Right forelimb (tissue), 1 donor: Measurements from ENCODE around the gene EPS15.
"Not testable (repeated sequence)": the region's sequence is repeated elsewhere in the genome, so short reads cannot be mapped to it uniquely, and the experiment has no call there.

Experiments used
- DNase-seq: peaks from one replicate; pipeline ENCODE4 v3.0.0-alpha.2; 2018

The EPS15 gene

DNA sequence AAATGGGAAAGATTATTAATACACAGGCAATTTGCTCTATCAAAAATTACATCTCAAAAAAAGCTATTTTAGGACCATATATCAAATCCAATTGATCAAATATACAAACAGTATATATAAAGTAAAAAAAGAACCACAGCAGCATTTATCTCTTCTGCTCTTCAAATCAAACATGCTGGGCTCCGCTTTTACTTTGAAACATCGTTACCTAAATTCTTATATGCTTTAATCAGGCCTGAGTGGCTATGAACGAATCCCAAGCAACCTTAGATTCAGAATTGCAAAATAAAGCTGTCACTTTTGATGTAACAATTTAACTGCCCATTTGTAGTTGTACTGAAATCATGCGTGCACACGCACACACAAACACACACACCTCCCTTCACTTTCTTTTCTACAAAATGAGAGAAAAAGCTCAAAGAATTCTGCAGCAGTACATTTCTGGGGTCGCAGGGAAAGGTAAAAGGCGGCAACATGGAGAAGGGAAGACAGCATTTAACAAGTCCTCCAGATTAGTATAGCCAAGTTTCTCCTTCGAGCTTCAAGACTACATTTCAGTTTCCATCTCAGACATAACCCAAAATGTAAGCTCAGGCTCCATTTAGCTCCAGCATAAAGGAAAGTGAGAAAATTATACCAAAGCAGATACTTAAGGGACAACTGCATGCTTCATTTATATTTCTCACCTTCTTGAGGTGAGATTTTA lies 96.5 kb downstream of the EPS15 start:
- no peak for DNase-seq

DNA sequence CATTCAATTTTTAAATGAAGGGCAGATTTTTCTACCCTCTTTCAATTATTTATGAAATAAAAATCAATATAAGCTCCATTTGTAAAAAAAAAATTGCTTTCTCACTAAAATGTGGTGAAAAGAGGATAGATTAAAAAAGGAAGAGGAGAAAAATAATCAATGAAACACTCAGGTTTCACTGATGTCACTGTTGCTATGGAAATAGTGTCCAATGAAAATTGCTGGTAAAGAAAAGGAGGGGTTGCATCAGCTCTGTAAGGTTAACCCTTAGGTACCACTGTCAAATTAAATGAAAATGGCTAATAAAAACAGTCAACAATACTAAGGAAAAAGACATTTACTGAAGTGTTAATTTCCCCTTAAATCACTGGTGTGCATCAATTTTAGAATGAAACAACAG lies 97.1 kb downstream of the EPS15 start:
- no peak for DNase-seq

DNA sequence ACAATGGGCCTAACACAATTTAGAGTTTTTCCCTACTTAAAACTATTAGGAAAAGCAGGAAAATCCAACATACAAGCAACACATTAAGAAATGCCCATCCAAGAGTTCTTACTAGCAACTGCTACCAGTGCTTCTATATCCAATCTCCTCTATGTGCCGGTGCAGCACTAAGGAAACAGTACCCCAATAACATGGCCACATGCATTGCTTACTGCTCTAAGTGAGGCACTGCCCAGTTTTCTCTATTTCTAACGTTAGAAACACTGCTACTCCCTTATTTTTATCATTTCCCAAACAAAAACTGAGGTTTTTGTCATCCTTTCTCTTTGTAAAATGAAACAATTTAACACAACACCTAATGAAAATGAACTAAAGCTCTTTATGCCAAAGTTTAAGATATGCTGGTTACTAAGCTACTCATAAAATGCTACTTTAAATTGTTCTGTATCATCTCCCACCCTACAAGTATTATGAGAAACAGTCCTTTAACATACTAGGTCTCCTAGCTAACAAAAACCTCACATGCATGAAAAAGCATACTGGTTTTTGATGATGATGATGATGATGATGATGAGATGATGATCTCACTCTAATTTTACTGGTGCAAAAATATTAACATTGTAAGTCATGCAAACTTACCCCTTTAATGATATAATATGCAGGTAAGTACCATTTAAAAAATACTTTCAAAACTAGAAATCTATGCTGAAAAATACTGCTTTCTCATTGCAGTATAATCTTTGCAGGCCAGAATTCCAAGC lies 98.0 kb downstream of the EPS15 start:
- no peak for DNase-seq

DNA sequence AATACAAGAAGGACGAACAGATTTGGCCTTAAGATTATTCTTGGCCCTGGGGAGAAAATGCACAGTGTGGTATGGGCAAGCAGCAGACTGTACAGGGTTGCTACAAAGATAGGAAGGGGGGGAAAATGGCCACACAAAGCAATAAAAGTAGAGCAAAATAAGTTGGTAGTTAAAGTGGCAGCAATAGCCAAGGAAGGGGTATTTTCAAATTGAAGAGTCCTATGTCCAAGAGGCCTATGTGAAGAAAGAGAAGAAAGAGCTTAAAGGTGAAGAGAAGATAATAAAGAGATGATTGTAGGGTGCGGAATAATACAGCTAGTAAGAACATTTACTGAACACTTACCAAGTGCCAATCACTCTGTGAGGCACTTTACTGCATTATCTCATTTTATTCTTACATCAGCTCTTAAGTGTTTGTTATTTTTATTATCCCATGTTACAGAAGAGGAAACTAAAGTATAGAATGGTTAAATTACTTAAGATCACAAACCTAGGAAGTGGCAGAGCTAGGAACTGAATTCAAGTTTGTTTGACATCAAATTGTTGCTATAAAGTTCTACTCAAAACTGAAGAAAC lies 100.6 kb downstream of the EPS15 start:
- no peak for DNase-seq

DNA sequence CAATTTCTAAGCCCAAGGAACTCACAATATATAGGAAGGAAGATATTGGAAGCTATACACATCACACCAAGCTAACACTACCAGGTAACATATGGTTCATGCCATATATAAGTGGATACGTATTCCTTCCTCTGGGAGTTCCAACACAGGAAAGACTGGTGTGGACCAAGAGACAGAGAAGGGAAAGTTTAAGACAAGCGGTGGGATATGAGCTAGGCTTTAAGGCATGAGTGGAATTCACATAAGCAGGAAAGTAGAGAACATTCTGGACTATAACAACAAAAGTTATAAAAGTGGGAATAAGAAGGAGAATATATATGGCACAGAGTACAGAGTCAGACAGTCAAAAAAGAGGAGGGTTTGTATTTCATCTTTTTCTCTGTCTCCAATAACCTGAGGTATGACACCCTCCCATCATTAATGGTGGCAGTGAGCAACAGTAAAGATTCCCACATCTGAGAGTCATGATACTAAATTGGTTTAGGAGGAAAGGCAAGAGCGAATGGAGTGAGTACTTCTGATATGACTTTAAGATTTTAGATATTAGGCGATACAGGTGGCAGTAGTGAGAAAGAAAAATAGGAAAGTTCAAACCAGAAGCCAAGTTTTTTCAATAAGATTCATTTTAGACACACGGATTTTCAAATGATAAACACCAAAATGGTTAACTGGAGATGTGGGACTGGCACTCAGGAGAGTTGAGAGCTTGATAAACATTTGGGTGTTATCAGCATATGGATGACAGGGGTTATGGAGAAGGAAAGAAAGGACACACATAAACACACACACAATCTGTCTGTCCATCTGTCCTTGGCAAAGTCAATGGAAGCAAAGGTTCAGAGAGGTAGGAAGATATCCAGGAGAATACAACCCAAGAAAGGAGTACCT lies 101.3 kb downstream of the EPS15 start:
- DNase-seq, result no peak

DNA sequence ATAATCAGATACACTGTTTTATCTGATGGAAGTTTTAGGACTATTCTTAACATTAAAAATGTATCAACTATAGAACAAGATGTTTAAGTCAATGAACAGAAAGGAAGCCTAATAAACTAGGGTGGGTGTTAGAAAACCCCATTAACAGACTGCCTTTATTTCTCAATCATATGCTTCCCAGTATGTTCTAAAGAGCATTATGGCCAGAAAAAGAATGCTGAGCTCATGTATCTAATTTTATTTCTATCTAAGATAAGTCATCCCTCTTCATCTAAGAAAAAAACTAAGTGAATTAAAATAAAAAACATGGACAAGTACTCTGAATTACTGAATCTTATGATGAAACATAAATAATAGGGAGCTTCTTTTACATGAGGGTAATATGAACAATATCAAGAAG lies 102.2 kb downstream of the EPS15 start:
- no peak for DNase-seq

DNA sequence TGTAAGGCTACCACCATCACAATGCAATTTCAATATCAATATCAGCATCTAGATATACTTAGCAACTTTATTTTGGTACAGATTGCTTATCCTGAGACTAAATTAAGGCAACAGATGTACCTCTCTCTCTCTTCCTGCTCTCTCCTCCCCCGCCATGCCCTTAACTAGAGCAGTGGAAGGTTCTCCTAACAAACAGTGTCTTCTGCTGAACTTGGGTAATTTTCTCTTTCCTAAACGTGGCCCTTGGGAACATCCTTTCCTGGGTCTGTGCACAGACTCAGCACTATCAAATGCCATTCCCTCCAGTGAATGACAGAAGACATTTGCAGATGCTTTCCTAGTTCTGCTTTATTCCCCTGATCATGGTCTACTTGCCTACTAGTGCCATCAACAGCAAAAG lies 103.1 kb downstream of the EPS15 start:
- DNase-seq, result no peak

DNA sequence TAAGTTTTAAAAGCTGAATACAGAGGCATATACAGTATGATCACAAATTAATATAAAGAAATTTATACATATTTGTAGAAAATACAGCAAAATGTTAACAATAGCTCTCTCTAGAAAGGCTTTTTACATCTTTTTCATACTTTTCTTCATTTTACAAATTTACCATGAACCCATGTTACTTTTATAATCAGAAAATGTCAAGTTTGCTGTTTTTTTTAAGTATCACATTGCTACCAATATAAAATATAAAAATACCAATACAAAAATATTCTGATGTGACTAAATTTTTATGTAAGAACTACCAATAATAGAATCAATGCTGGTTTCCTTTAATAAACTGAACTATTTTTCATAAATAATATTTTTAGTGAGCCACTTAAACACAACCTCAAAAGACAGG lies 104.3 kb downstream of the EPS15 start:
- DNase-seq, result no peak

DNA sequence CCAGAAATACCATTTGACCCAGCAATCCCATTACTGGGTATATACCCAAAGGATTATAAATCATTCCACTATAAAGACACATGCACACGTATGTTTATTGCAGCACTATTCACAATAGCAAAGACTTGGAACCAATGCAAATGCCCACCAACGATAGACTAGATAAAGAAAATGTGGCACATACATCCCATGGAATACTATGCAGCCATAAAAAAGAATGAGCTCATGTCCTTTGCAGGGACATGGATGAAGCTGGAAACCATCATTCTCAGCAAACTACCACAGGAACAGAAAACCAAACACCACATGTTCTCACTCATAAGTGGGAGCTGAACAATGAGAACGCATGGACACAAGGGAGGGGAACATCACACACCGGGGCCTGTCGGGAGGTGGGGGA lies 107.2 kb downstream of the EPS15 start:
- DNase-seq, result not testable (repeated sequence)

DNA sequence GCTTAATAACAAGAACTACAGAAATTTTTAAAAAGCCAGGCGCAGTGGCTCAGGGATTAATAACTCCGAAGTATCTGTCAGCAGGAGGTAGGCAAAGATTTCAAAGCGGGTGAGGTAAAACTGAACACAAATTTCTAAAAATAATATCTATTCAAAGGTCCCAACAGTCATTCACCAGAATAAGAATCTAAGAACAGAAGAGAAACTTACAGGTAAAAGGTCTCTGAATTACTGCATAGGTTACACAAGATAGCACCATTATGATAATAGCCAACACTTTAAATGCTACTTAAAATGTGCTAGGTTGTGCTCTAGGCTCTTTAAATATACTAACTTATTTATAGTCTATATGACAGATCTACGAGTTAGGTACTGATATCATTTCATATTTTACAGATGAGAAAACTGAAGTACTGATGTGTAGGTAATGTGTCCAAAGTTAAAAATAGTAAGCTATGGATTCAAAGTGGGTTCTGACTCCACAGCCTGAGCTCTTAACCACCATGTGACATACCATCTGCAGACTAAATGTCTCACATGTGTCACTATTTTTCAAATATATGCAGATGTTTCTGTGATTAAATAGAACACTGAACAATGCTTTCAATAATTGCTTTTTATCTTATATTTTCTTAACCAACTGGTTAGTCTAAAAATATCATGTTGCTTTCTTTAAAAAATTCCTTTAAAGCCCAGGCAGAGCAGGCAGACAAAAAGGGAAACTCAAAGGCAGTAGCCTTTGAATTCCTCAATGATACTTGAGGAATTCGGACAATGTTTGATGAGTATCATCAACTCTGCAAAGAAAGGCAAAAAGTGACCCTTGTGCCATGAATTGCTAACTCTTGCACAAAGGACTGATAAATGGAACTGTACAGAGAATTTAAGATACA lies 108.3 kb downstream of the EPS15 start:
- DNase-seq, result no peak

DNA sequence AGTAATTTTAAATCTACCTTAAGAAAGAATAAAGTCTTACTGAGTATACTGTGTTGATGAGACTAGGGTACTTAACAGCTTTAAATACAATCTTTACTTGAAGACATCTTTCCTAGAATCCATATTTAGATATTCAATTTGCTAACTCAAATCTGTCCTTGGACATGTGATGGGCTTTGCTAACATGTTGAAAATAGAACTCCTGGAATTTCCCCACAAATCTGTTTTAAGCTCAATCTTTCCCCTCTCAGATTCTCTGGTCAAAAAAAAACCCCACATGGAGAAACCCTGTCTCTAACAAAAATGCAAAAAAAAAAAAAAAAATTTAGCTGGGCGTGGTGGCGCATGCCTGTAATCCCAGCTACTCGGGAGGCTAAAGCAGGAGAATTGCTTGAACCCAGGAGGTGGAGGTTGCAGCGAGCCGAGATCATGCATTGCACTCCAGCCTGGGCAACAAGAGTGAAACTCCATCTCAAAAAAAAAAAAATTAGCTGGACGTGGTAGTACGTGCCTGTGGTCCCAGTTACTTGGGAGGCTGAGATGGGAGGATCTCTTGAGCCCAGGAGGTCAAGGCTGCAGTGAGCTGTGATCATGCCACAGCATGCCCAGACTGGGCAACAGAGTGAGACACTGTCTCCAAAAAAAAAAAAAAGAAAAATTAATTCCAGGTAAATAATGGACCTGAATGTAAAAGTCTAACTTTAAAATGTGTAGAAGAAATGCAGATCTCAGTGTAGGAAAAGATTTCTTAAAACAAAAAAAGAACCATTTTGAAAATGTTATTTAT lies 109.1 kb downstream of the EPS15 start:
- DNase-seq, result not testable (repeated sequence)

DNA sequence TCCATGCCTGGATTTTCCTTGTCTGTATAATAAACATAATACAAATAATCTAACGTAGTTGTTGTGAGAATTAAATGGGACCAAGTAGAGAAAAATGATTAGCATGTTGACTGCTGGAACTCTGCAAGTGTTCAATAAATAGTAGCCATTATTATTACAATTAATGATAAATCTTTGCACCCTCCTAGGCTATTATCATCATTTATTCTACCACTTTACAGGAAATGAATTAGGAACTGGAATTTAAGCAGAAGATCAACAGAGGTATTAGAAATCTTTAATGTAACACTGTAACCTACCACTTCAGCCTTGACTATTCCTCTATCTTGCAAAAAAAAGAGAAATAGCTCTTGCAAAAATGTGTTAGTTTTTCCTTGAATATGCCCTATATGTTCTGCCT lies 126.8 kb downstream of the EPS15 start:
- DNase-seq, result no peak

DNA sequence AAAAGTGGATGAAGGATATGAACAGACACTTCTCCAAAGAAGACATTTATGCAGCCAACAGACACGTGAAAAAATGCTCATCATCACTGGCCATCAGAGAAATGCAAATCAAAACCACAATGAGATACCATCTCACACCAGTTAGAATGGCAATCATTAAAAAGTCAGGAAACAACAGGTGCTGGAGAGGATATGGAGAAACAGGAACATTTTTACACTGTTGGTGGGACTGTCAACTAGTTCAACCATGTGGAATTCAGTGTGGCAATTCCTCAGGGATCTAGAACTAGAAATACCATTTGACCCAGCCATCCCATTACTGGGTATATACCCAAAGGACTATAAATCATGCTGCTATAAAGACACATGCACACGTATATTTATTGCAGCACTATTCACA lies 128.4 kb downstream of the EPS15 start:
- not testable (repeated sequence) for DNase-seq

DNA sequence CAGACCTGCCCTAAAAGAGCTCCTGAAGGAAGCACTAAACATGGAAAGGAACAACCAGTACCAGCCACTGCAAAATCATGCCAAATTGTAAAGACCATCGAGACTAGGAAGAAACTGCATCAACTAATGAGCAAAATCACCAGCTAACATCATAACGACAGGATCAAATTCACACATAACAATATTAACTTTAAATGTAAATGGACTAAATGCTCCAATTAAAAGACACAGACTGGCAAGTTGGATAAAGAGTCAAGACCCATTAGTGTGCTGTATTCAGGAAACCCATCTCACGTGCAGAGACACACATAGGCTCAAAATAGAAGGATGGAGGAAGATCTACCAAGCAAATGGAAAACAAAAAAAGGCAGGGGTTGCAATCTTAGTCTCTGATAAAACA lies 131.8 kb downstream of the EPS15 start:
- DNase-seq, result not testable (repeated sequence)

DNA sequence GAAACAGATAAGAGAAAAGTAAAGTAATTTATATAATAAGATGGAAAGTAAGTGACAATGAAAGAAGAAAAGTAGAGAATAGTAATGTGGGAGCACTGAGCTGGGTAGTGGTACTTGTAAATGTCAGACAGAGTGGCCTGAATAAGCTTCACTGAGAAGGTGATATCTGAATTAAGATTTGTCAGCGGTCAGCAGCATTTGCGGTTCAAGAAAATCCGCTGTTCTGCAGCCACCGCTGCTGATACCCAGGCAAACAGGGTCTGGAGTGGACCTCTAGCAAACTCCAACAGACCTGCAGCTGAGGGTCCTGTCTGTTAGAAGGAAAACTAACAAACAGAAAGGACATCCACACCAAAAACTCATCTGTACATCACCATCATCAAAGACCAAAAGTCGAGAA lies 132.8 kb downstream of the EPS15 start:
- DNase-seq, result not testable (repeated sequence)

DNA sequence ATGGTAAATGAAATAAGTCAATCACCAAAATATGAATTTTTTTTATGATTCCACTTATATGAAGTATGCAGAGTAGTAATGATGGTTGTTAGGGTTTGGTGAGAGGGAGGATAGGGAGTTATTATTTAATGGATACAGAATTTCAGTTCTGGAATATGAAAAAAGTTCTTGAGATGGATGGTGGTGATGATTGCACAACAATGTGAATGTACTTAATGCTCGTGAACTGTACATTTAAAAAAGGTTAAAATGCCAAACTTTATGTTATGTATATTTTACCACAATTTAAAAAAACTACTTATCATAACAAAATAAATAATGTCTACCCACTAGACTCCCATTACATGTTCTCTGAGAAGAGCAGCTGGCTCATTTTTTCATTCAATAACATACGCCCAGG lies 133.3 kb downstream of the EPS15 start:
- DNase-seq, result no peak

DNA sequence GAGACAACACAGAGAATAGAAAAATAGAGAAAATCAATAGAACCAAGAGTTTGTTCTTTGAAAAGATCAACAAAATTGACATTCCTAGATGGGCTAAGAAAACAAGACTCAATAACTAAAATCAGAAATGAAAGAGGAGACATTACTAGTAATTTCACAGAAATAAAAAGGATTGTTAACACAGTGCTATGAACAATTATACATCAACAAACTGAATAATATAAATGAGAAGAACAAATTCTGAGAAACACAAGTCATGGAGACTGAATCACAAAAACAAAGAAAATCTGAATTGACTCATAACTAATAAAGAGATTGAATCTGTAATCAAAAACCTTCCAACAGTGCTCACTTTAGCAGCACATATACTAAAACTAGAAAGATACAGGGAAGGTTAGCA lies 137.1 kb downstream of the EPS15 start:
- DNase-seq, result no peak

DNA sequence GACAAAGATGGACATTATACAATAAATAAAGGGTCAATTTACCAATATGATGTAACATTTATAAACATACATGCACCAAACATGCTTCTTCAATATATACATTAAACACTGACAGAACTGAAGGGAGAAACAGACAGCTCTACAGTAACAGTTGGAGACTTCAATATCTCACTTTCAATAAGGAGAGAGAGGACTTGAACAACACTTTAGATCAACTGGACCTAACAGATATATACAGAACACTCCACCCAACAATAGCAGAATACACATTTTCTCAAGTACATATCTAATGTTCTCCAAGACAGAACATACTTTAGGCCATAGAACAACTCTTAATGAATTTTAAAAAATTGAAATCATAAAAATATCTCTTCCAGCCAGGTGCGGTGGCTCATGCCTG lies 138.1 kb downstream of the EPS15 start:
- no peak for DNase-seq

DNA sequence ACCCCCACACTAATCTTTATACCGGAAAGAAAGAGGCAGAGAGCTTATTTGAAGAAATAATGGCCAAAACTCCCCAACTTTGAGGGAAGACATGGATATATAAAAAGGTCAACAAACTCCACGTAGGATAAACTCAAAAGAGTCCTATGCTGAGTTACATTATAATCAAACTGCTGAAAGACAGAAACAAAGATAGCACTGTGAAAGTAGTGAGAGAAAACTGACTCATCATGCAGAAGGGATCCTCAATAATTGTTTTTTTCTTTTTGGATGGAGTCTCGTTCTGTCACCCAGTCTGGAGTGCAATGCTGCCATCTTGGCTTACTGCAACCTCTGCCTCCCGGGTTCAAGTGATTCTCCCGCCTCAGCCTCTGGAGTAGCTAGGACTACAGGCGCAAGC lies 140.2 kb downstream of the EPS15 start:
- DNase-seq, result no peak

DNA sequence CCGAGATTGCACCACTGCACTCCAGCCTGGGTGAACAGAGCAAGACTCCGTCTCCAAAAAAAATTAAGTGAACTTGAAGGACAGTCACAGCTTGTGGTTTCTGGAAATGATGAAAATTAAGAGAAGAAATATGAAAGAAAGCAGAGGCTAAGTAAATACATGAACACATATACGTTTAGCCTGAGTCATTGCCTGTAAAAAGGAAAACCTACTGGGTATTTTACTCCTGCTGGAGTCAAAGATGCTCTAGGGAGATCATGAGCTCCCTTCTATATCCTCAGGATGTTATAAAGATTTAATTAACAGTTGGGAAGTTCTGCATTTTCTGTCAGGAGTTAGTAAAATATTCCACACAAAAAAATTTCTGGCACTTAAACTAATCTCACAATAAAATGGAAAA lies 145.2 kb downstream of the EPS15 start:
- DNase-seq, result no peak

DNA sequence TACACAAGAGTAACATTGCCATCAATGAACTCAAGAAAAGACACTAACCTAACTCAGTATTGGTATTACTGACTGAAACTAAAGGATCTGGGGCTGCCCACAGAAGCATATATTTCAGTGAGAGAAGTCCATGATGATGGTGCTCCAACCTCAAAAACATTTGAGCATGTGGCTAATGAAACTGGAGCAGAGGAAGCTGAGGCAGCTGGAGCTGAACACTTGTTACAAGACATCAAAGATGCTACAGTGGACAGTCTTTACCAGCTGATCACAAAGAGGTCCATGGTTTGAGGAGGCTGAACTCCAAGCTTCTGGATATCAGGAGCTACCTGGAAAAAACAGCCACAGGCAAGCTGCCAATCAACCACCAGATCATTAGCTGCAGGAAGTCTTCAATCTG lies 146.5 kb downstream of the EPS15 start:
- DNase-seq, result no peak
